ENCODE results near the gene CD109. TPM values are rescaled to one million over a fixed set of nuclear protein-coding genes. Genes with fewer than 3 reads are reported as not detected.

Gene CD109
- total RNA-seq, 1 donor from 2014 or later = 1.2 TPM

DNA sequence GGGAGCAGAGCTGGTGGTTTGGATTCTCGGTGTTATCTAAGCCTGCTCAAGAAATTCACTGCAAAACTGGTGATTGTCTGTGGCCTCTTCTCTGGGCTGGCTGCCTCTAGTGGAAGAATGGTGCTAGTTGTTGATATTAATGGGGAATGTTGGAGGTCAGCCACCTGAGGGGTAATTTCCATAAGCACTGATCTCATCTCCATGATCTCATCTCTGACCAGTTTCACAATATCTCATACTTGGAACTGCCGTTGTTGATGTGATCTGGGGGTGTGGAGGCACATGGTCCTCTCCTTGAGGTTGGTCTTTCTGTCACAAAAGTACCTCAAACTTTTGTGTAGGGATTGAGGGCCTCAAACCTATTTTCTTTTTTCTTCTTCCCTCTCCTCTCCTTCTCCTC lies 102.6 kb downstream of the CD109 start:
- Histone ChIP-seq H3K9ac (no peak overlapping the region), H3K9me3 (ENCODE audit: low read depth) (no peaks in the 10 kb centered on the region), H2AFZ (replicated peaks) (no peak overlapping the region), H4K20me1 (ENCODE audit: low read depth) (no peaks in the 10 kb centered on the region), H3K27me3 (no peaks in the 10 kb centered on the region), H3K36me3 (no peaks in the 10 kb centered on the region), H3F3A (ENCODE audit: low read depth) (no peaks in the 10 kb centered on the region), H3K27ac (no peak overlapping the region), H3K4me2 (no peak overlapping the region), H3K4me3 (no peak overlapping the region), H3K4me1 (no peaks in the 10 kb centered on the region), H3K79me2 (ENCODE audit: low read depth) (no peaks in the 10 kb centered on the region)
- H3K4me1 Mint-ChIP-seq = peaks cover 3% of the 10 kb centered on the region
- no peaks in the 10 kb centered on the region for H3K36me3 Mint-ChIP-seq
- TF ChIP-seq, protein P1, sequence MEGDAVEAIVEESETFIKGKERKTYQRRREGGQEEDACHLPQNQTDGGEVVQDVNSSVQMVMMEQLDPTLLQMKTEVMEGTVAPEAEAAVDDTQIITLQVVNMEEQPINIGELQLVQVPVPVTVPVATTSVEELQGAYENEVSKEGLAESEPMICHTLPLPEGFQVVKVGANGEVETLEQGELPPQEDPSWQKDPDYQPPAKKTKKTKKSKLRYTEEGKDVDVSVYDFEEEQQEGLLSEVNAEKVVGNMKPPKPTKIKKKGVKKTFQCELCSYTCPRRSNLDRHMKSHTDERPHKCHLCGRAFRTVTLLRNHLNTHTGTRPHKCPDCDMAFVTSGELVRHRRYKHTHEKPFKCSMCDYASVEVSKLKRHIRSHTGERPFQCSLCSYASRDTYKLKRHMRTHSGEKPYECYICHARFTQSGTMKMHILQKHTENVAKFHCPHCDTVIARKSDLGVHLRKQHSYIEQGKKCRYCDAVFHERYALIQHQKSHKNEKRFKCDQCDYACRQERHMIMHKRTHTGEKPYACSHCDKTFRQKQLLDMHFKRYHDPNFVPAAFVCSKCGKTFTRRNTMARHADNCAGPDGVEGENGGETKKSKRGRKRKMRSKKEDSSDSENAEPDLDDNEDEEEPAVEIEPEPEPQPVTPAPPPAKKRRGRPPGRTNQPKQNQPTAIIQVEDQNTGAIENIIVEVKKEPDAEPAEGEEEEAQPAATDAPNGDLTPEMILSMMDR (IDR thresholded peaks at IDR 0.05) = no peak
- no peak for TF ChIP-seq EZH2phosphoT487 (IDR thresholded peaks at IDR 0.05)
- TF ChIP-seq EZH2 (IDR thresholded peaks at IDR 0.05) = no peak
- H3K9me3 Mint-ChIP-seq = no peaks in the 10 kb centered on the region
- H3K27ac Mint-ChIP-seq = no peak overlapping the region
- no peak for DNase-seq (ENCODE audit: low spot score)
- no peaks in the 10 kb centered on the region for H3K27me3 Mint-ChIP-seq (ENCODE audit: insufficient read depth, low read depth)
- H3K4me3 Mint-ChIP-seq = no peak overlapping the region

DNA sequence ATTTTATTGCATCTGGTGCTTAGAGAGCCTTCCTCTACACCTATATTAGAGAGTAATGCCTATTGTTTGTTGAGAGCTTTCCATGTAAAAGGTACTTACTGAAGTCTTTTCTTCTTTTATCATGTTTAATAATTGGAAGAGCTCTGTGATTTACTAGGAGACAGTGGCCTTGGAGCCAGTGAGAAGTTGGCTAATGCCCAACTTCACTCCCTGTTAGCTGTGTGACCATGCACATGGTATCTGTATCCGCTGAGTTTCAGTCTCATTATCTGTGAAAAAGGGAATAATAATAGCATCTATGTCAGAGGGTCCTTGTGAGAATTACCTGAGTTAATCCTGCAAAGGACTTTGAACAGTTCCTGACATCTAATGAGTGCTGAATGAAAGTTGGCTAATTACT lies 105.0 kb downstream of the CD109 start:
- H3K9me3 Mint-ChIP-seq = no peaks in the 10 kb centered on the region
- no peaks in the 10 kb centered on the region for H3K79me2 ChIP-seq (ENCODE audit: low read depth)
- no peaks in the 10 kb centered on the region for H4K20me1 ChIP-seq (ENCODE audit: low read depth)
- no peak overlapping the region for H3K4me2 ChIP-seq
- H3K27me3 Mint-ChIP-seq (ENCODE audit: insufficient read depth, low read depth) = peaks cover 4% of the 10 kb centered on the region
- no peak overlapping the region for H3K27ac ChIP-seq
- H2AFZ ChIP-seq (replicated peaks) = no peak overlapping the region
- H3F3A ChIP-seq (ENCODE audit: low read depth) = no peaks in the 10 kb centered on the region
- no peaks in the 10 kb centered on the region for H3K9me3 ChIP-seq (ENCODE audit: low read depth)
- TF ChIP-seq EZH2 (IDR thresholded peaks at IDR 0.05) (no peak), EZH2phosphoT487 (IDR thresholded peaks at IDR 0.05) (no peak)
- TF ChIP-seq, protein P1 (IDR thresholded peaks at IDR 0.05) = no peak
- no peak overlapping the region for H3K27ac Mint-ChIP-seq
- peaks cover 5% of the 10 kb centered on the region for H3K4me1 Mint-ChIP-seq
- no peaks in the 10 kb centered on the region for H3K36me3 ChIP-seq
- DNase-seq (ENCODE audit: low spot score) = no peak
- no peak overlapping the region for H3K4me3 Mint-ChIP-seq
- no peak overlapping the region for H3K4me3 ChIP-seq
- no peaks in the 10 kb centered on the region for H3K27me3 ChIP-seq
- H3K9ac ChIP-seq = no peak overlapping the region
- H3K36me3 Mint-ChIP-seq = no peaks in the 10 kb centered on the region
- peaks cover 4% of the 10 kb centered on the region for H3K4me1 ChIP-seq

GRCh38 chr6:73801652-73802268 lies 105.8 kb downstream of the CD109 start:
- Histone ChIP-seq H3K36me3 (no peaks in the 10 kb centered on the region), H3K9me3 (ENCODE audit: low read depth) (no peaks in the 10 kb centered on the region), H4K20me1 (ENCODE audit: low read depth) (no peaks in the 10 kb centered on the region), H3K27ac (no peak overlapping the region), H3K4me2 (no peak overlapping the region), H3K9ac (no peak overlapping the region), H3K27me3 (no peaks in the 10 kb centered on the region), H3F3A (ENCODE audit: low read depth) (no peaks in the 10 kb centered on the region), H2AFZ (replicated peaks) (no peak overlapping the region), H3K79me2 (ENCODE audit: low read depth) (no peaks in the 10 kb centered on the region), H3K4me3 (no peak overlapping the region), H3K4me1 (peaks cover 4% of the 10 kb centered on the region)
- no peak overlapping the region for H3K4me3 Mint-ChIP-seq
- TF ChIP-seq EZH2phosphoT487 (IDR thresholded peaks at IDR 0.05) = no peak
- TF ChIP-seq, protein P1 (IDR thresholded peaks at IDR 0.05) = no peak
- TF ChIP-seq EZH2 (IDR thresholded peaks at IDR 0.05) = no peak
- no peaks in the 10 kb centered on the region for H3K9me3 Mint-ChIP-seq
- peaks cover 4% of the 10 kb centered on the region for H3K27me3 Mint-ChIP-seq (ENCODE audit: insufficient read depth, low read depth)
- H3K4me1 Mint-ChIP-seq = peaks cover 5% of the 10 kb centered on the region
- no peaks in the 10 kb centered on the region for H3K36me3 Mint-ChIP-seq
- no peak for DNase-seq (ENCODE audit: low spot score)
- H3K27ac Mint-ChIP-seq = no peak overlapping the region
